ENCODE results near the gene TMEM14B. TPM values are rescaled to one million over a fixed set of nuclear protein-coding genes. Genes with fewer than 3 reads are reported as not detected.
A peak's percentile ranks its signal among the peaks of the same experiment; 100 is the strongest.
"Not testable (repeated sequence)": the region's sequence is repeated elsewhere in the genome, so short reads cannot be mapped to it uniquely, and the experiment has no call there.

TMEM14B gene
- total RNA-seq, 1 donor from 2014 or later: 50.5 TPM

- Mint-ChIP-seq H3K4me3 (ENCODE audit: unreplicated experiment) (no peak overlapping the region), H3K4me1 (ENCODE audit: low read depth) (peaks cover 28% of the 10 kb centered on the region), H3K36me3 (ENCODE audit: low read depth) (peaks cover 13% of the 10 kb centered on the region), H3K9me3 (ENCODE audit: low read depth) (no peaks in the 10 kb centered on the region), H3K27ac (ENCODE audit: unreplicated experiment) (peak overlapping the region; percentile 98), H3K27me3 (ENCODE audit: low read depth) (no peaks in the 10 kb centered on the region)
- TF ChIP-seq CTCF (IDR thresholded peaks at IDR 0.05): no peak
- DNase-seq (ENCODE audit: low spot score): no peak
Observed at GRCh38 chr6:10733151-10733715, 14.4 kb upstream of the TMEM14B start.

DNA sequence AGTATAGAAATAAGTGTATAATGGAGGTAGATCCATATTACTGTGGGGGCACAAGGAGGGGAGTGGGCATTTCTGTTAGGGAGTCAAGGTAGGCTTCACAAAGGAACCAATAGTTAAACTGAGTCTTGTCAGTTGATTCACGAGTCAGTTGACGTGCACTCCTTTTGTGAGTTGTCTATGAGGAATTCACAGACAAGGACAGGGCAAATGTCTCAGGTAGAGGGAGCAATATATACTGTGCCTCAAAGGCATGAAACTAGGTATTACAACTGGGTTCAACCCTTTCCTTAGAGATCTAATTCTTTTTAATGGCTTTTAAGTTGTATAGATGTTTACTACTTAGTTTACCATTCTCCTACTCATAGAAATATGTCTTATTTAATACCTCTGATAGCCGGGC, 13.7 kb upstream of the TMEM14B start:
- peak overlapping the region; percentile 98 for H3K27ac Mint-ChIP-seq (ENCODE audit: unreplicated experiment)
- peaks cover 28% of the 10 kb centered on the region for H3K4me1 Mint-ChIP-seq (ENCODE audit: low read depth)
- no peaks in the 10 kb centered on the region for H3K9me3 Mint-ChIP-seq (ENCODE audit: low read depth)
- H3K27me3 Mint-ChIP-seq (ENCODE audit: low read depth): no peaks in the 10 kb centered on the region
- H3K4me3 Mint-ChIP-seq (ENCODE audit: unreplicated experiment): no peak overlapping the region
- H3K36me3 Mint-ChIP-seq (ENCODE audit: low read depth): peaks cover 13% of the 10 kb centered on the region
- DNase-seq (ENCODE audit: low spot score): no peak
- no peak for TF ChIP-seq CTCF (IDR thresholded peaks at IDR 0.05)

- no peaks in the 10 kb centered on the region for H3K9me3 Mint-ChIP-seq (ENCODE audit: low read depth)
- no peak for TF ChIP-seq CTCF (IDR thresholded peaks at IDR 0.05)
- no peaks in the 10 kb centered on the region for H3K27me3 Mint-ChIP-seq (ENCODE audit: low read depth)
- H3K27ac Mint-ChIP-seq (ENCODE audit: unreplicated experiment): peak overlapping the region; percentile 49
- H3K4me3 Mint-ChIP-seq (ENCODE audit: unreplicated experiment): no peak overlapping the region
- peaks cover 20% of the 10 kb centered on the region for H3K4me1 Mint-ChIP-seq (ENCODE audit: low read depth)
- no peak for DNase-seq (ENCODE audit: low spot score)
- H3K36me3 Mint-ChIP-seq (ENCODE audit: low read depth): peaks cover 5% of the 10 kb centered on the region
Observed at GRCh38 chr6:10736731-10737130, 10.9 kb upstream of the TMEM14B start.

DNA sequence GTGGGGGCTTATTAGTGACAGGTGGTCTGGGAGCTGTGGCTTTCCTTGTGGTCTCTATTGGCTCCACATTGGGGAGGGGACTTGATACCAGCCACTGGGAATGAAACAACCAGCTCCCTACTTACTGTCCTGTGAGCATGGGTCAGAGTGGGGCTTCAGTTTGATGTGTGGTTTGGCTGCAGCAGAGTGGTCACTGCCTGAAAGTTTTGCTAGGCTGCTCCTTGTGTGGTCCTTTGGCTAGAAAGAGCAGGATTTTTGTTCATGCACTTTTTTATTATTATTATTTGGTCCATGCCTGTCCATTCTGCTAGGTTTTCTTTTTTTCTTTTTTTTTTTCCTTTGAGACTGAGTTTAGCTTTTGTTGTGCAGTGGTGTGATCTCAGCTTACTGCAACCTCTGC, 7.5 kb upstream of the TMEM14B start:
- DNase-seq (ENCODE audit: low spot score): no peak
- Mint-ChIP-seq H3K36me3 (ENCODE audit: low read depth) (no peaks in the 10 kb centered on the region), H3K27ac (ENCODE audit: unreplicated experiment) (no peak overlapping the region), H3K4me1 (ENCODE audit: low read depth) (peaks cover 6% of the 10 kb centered on the region), H3K4me3 (ENCODE audit: unreplicated experiment) (no peak overlapping the region), H3K27me3 (ENCODE audit: low read depth) (no peaks in the 10 kb centered on the region), H3K9me3 (ENCODE audit: low read depth) (no peaks in the 10 kb centered on the region)
- no peak for TF ChIP-seq CTCF (IDR thresholded peaks at IDR 0.05)

DNA sequence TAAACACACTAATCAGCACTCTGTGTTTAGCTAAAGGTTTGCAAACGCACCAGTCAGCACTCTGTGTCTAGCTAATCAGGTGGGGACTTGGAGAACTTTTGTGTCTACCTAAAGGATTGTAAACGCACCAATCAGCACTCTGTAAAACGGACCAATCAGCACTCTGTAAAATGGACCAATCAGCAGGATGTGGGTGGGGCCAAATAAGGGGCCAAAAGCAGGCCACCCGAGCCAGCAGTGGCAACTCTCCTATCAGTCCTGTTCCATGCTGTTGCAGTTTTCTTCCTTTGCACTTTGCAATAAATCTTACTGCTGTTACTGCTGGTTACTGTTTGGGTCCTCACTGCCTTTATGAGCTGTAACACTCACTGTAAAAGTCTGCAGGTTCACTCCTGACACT, 6.0 kb upstream of the TMEM14B start:
- H3K27ac Mint-ChIP-seq (ENCODE audit: unreplicated experiment); H3K27me3 Mint-ChIP-seq (ENCODE audit: low read depth); DNase-seq (ENCODE audit: low spot score); H3K36me3 Mint-ChIP-seq (ENCODE audit: low read depth); H3K4me1 Mint-ChIP-seq (ENCODE audit: low read depth); H3K9me3 Mint-ChIP-seq (ENCODE audit: low read depth); H3K4me3 Mint-ChIP-seq (ENCODE audit: unreplicated experiment): not testable (repeated sequence)

- no peaks in the 10 kb centered on the region for H3K9me3 Mint-ChIP-seq (ENCODE audit: low read depth)
- H3K27me3 Mint-ChIP-seq (ENCODE audit: low read depth): no peaks in the 10 kb centered on the region
- H3K27ac Mint-ChIP-seq (ENCODE audit: unreplicated experiment): no peak overlapping the region
- H3K4me1 Mint-ChIP-seq (ENCODE audit: low read depth): peaks cover 6% of the 10 kb centered on the region
- no peak for TF ChIP-seq CTCF (IDR thresholded peaks at IDR 0.05)
- no peak for DNase-seq (ENCODE audit: low spot score)
- H3K4me3 Mint-ChIP-seq (ENCODE audit: unreplicated experiment): no peak overlapping the region
- peaks cover 2% of the 10 kb centered on the region for H3K36me3 Mint-ChIP-seq (ENCODE audit: low read depth)
Observed at GRCh38 chr6:10742251-10742650, 5.4 kb upstream of the TMEM14B start.
